ENCODE results near the gene ADORA2A.

Gene ADORA2A

GRCh38 chr22:24429411-24430365, 2.3 kb downstream of the ADORA2A start:
- CTCF ChIA-PET = interaction anchor here (1.8 to 2.2 kb wide), 2 partner anchors 54 to 73 kb away, joined by 5 to 9 read pairs; no protein-coding TSS in a partner anchor
- POLR2A ChIA-PET = interaction anchor here (0.8 kb wide), 1 partner anchor 75 kb away, joined by 3 read pairs; no protein-coding TSS in a partner anchor
- TF ChIP-seq CTCF (IDR thresholded peaks at IDR 0.05; ENCODE audit: control extremely low read depth, extremely low read depth, low read depth, missing control alignments) = no peak
- DNase-seq (ENCODE audit: extremely low spot score) = peak; percentile 65

GRCh38 chr22:24430431-24431308, 3.3 kb downstream of the ADORA2A start:
- CTCF ChIA-PET = interaction anchor here (1.3 to 2.2 kb wide), 2 partner anchors 26 to 72 kb away, joined by 3 to 9 read pairs; no protein-coding TSS in a partner anchor
- POLR2A ChIA-PET = no interaction called here
- DNase-seq (ENCODE audit: extremely low spot score) = no peak
- TF ChIP-seq CTCF (IDR thresholded peaks at IDR 0.05; ENCODE audit: control extremely low read depth, extremely low read depth, low read depth, missing control alignments) = no peak

GRCh38 chr22:24431309-24432034, 4.1 kb downstream of the ADORA2A start:
- ChIA-PET CTCF (interaction anchor here (1.3 to 2.2 kb wide), 2 partner anchors 25 to 71 kb away, joined by 3 to 9 read pairs; no protein-coding TSS in a partner anchor), POLR2A (interaction anchor here (0.5 kb wide), 1 partner anchor 163 kb away, joined by 4 read pairs; no protein-coding TSS in a partner anchor)
- no peak for DNase-seq (ENCODE audit: extremely low spot score)
- TF ChIP-seq CTCF (IDR thresholded peaks at IDR 0.05; ENCODE audit: control extremely low read depth, extremely low read depth, low read depth, missing control alignments) = no peak

- ChIA-PET POLR2A (interaction anchor here (0.5 kb wide), 1 partner anchor 164 kb away, joined by 4 read pairs; no protein-coding TSS in a partner anchor), CTCF (interaction anchor here (0.6 to 4.2 kb wide), 5 partner anchors 8 to 89 kb away, joined by 3 to 17 read pairs (median 3); no protein-coding TSS in a partner anchor)
- no peak for DNase-seq (ENCODE audit: extremely low spot score)
- TF ChIP-seq CTCF (IDR thresholded peaks at IDR 0.05; ENCODE audit: control extremely low read depth, extremely low read depth, low read depth, missing control alignments) = no peak
Observed at GRCh38 chr22:24432059-24432853, 4.9 kb downstream of the ADORA2A start.

GRCh38 chr22:24433001-24433827, 5.8 kb downstream of the ADORA2A start:
- DNase-seq (ENCODE audit: extremely low spot score) = no peak
- ChIA-PET CTCF (interaction anchor here (0.6 to 4.2 kb wide), 7 partner anchors 9 to 96 kb away, joined by 3 to 17 read pairs (median 4); no protein-coding TSS in a partner anchor), POLR2A (no interaction called here)
- TF ChIP-seq CTCF (IDR thresholded peaks at IDR 0.05; ENCODE audit: control extremely low read depth, extremely low read depth, low read depth, missing control alignments) = no peak
